HCT116 (cell line): ENCODE data around the gene ARHGEF38. TPM values are rescaled to one million over a fixed set of nuclear protein-coding genes. Genes with fewer than 3 reads are reported as not detected.

Experiments used
- ATAC-seq: fragments of 200-7000 bp; cut with Tn5 transposase; 2 replicates; pipeline ENCODE4 v1.9.1; 2020; ENCODE audit warnings: mild to moderate bottlenecking, moderate library complexity
- BruUV-seq: library from RNA; stranded (reverse); fragments of 400-500 nt; replicated peaks from 2 replicates; lab custom pipeline; 2021; lab: Mats Ljungman, UMichigan
- CTCF ChIA-PET: fragments of 300-600 bp; sonication (Branson Sonifier 250); formaldehyde crosslinking; loops from one replicate; lab custom pipeline; 2021; ENCODE audit warnings: antibody characterized with exemption; lab: Charles Lee
- POLR2A ChIA-PET: fragments of 300-600, 350-600 bp; sonication (Branson Sonifier 250); formaldehyde crosslinking; loops from one replicate; lab custom pipeline; 2021; ENCODE audit warnings: antibody characterized with exemption; lab: Charles Lee
- RAD21 ChIA-PET, 2 experiments: fragments of 300-600 bp; sonication (Branson Sonifier 250); formaldehyde crosslinking; loops; one replicate each; lab custom pipeline; 2023; ENCODE audit warnings: low total read pairs in 2 of 2; ENCODE audit not compliant: uncharacterized antibody in 2 of 2, unreplicated experiment in 2 of 2, low non-redundant PET in 1 of 2; lab: Charles Lee
- DNase-seq: peaks from one replicate; pipeline ENCODE4 v3.0.0-alpha.2; 2010; ENCODE audit warnings: low read depth, low spot score
- H2AFZ ChIP-seq: fragments of 200-600 bp; shearing (Covaris generic), sonication (generic); 2 replicates; pipeline ENCODE4 v1.6.1; 2017; ENCODE audit warnings: low read depth, mixed run types, mixed read lengths, antibody characterized with exemption, low read length; ENCODE audit not compliant: poor library complexity, severe bottlenecking
- H3K27ac ChIP-seq: 2 replicates; pipeline ENCODE4 v1.5.1; 2012; ENCODE audit warnings: low read depth, low read length
- H3K27me3 ChIP-seq: fragments of 200-600 bp; sonication (generic); 2 replicates; pipeline ENCODE4 v1.6.1; 2016; ENCODE audit warnings: mixed run types, low read length, mixed read lengths; ENCODE audit not compliant: insufficient read depth
- H3K36me3 ChIP-seq, 2 experiments: fragments of 200-500 bp in 1 of 2; fragments of 200-600 bp in 1 of 2; sonication (Bioruptor generic) in 1 of 2; sonication (generic) in 1 of 2; 2 replicates each; pipeline versions ENCODE4 v1.5.1 to v1.6.1; 2014 to 2016; ENCODE audit warnings: low read length in 2 of 2, inconsistent platforms in 1 of 2, mixed read lengths in 1 of 2, mixed run types in 1 of 2; ENCODE audit not compliant: insufficient read depth in 2 of 2, control insufficient read depth in 1 of 2
- H3K4me1 ChIP-seq, 2 experiments: fragments of 200-600 bp in 1 of 2; sonication (generic) in 1 of 2; 2 replicates each; pipeline versions ENCODE4 v1.5.1 to v1.6.1; 2012 to 2017; ENCODE audit warnings: low read length in 2 of 2, inconsistent platforms in 1 of 2, mild to moderate bottlenecking in 1 of 2, mixed read lengths in 1 of 2, mixed run types in 1 of 2, moderate library complexity in 1 of 2; ENCODE audit not compliant: insufficient read depth in 2 of 2, control insufficient read depth in 1 of 2
- H3K4me2 ChIP-seq: fragments of 200-600 bp; sonication (generic); 2 replicates; pipeline ENCODE4 v1.6.1; 2017; ENCODE audit warnings: mixed run types, low read length, mixed read lengths
- H3K4me3 ChIP-seq, 2 experiments: fragments of 200-600 bp in 1 of 2; sonication (generic) in 1 of 2; replicated peaks in 1 of 2; 2 replicates each; pipeline ENCODE4 v1.5.1; 2011 to 2016; ENCODE audit warnings: low read length in 2 of 2, control low read depth in 1 of 2, low read depth in 1 of 2, mild to moderate bottlenecking in 1 of 2, mixed read lengths in 1 of 2, mixed run types in 1 of 2
- H3K79me2 ChIP-seq: fragments of 200-600 bp; sonication (generic); 2 replicates; pipeline ENCODE4 v1.6.1; 2017; ENCODE audit warnings: mild to moderate bottlenecking, mixed run types, low read length, moderate library complexity, mixed read lengths; ENCODE audit not compliant: insufficient read depth
- H3K9ac ChIP-seq: fragments of 200-600 bp; sonication (generic); 2 replicates; pipeline ENCODE4 v1.6.1; 2016; ENCODE audit warnings: low read length, mixed read lengths
- H3K9me2 ChIP-seq: fragments of 200-600 bp; sonication (generic), shearing (Covaris generic); 2 replicates; pipeline ENCODE4 v1.6.1; 2017; ENCODE audit warnings: mixed run types, mild to moderate bottlenecking, moderate library complexity; ENCODE audit not compliant: insufficient read depth
- H3K9me3 ChIP-seq, 2 experiments: fragments of 200-500 bp in 1 of 2; fragments of 200-600 bp in 1 of 2; sonication (Bioruptor generic) in 1 of 2; sonication (generic) in 1 of 2; 2 replicates each; pipeline ENCODE4 v1.6.1; 2014 to 2017; ENCODE audit warnings: low read length in 2 of 2, mixed read lengths in 2 of 2, inconsistent platforms in 1 of 2, low read depth in 1 of 2, mild to moderate bottlenecking in 1 of 2, mixed run types in 1 of 2, moderate library complexity in 1 of 2; ENCODE audit not compliant: control insufficient read depth in 1 of 2, insufficient read depth in 1 of 2
- H4K20me1 ChIP-seq: fragments of 200-600 bp; sonication (generic), shearing (Covaris generic); 2 replicates; pipeline ENCODE4 v1.6.1; 2017; ENCODE audit warnings: mixed run types, mild to moderate bottlenecking, moderate library complexity; ENCODE audit not compliant: insufficient read depth
- CBX3 ChIP-seq: IDR thresholded peaks from 2 replicates; pipeline ENCODE4 v1.6.1; 2012; ENCODE audit warnings: low read depth
- CEBPB ChIP-seq: IDR thresholded peaks from 2 replicates; pipeline ENCODE4 v1.6.1; 2012; ENCODE audit warnings: low read depth
- EGR1 ChIP-seq: IDR thresholded peaks from 2 replicates; pipeline ENCODE4 v1.6.1; 2012; ENCODE audit warnings: low read depth
- ELF1 ChIP-seq: IDR thresholded peaks from 2 replicates; pipeline ENCODE4 v1.6.1; 2012; ENCODE audit warnings: low read depth, borderline replicate concordance
- EZH2 ChIP-seq: fragments of 200-600 bp; sonication (generic); IDR thresholded peaks from 2 replicates; pipeline ENCODE4 v1.6.1; 2017; ENCODE audit warnings: antibody characterized with exemption, mixed run types
- EZH2phosphoT487 ChIP-seq: fragments of 200-600 bp; IDR thresholded peaks from 2 replicates; pipeline ENCODE4 v1.6.1; 2018; ENCODE audit warnings: antibody characterized with exemption, borderline replicate concordance
- FOSL1 ChIP-seq: IDR thresholded peaks from 2 replicates; pipeline ENCODE4 v1.6.1; 2012; ENCODE audit warnings: low read depth
- MAX ChIP-seq: IDR thresholded peaks from 2 replicates; pipeline ENCODE4 v1.6.1; 2012
- POLR2A ChIP-seq: IDR thresholded peaks from 2 replicates; pipeline ENCODE4 v1.7.0; 2011; ENCODE audit warnings: borderline replicate concordance; ENCODE audit not compliant: insufficient read depth, insufficient read length; ENCODE audit errors: extremely low read depth
- RAD21 ChIP-seq: IDR thresholded peaks from 2 replicates; pipeline ENCODE4 v1.6.1; 2012; ENCODE audit warnings: low read depth, mild to moderate bottlenecking
- REST ChIP-seq: IDR thresholded peaks from 2 replicates; pipeline ENCODE4 v1.6.1; 2012; ENCODE audit warnings: low read depth
- SIN3A ChIP-seq: IDR thresholded peaks from 2 replicates; pipeline ENCODE4 v1.6.1; 2012; ENCODE audit warnings: low read depth
- SP1 ChIP-seq: IDR thresholded peaks from 2 replicates; pipeline ENCODE4 v1.6.1; 2012; ENCODE audit warnings: low read depth
- SRF ChIP-seq: IDR thresholded peaks from 2 replicates; pipeline ENCODE4 v1.6.1; 2012; ENCODE audit warnings: low read depth
- TCF7L2 ChIP-seq: IDR thresholded peaks from 2 replicates; pipeline ENCODE4 v1.7.0; 2011; ENCODE audit warnings: borderline replicate concordance, inconsistent platforms; ENCODE audit not compliant: insufficient read depth, insufficient read length; ENCODE audit errors: extremely low read depth
- YY1 ChIP-seq: IDR thresholded peaks from 2 replicates; pipeline ENCODE4 v1.6.1; 2011; ENCODE audit warnings: low read length, low read depth, moderate library complexity, mild to moderate bottlenecking; ENCODE audit not compliant: insufficient replicate concordance; ENCODE audit errors: extremely low read depth
- ZBTB33 ChIP-seq: IDR thresholded peaks from 2 replicates; pipeline ENCODE4 v1.6.1; 2011; ENCODE audit warnings: mild to moderate bottlenecking, low read length, moderate library complexity; ENCODE audit not compliant: insufficient replicate concordance; ENCODE audit errors: extremely low read depth
- intact Hi-C: fragments of 100-400 bp; cut with micrococcal nuclease; formaldehyde crosslinking; loops from 2 replicates; pipeline ENCODE4 v1.10.0; 2022
- total RNA-seq: library from RNA; stranded (reverse); gene quantifications from one replicate; pipeline ENCODE4 v1.2.1, GENCODE V29; 2021; ENCODE audit not compliant: unreplicated experiment

Gene ARHGEF38
- total RNA-seq, 1 experiment from 2014 or later, result not detected

GRCh38 chr4:105558277-105558676 is 5.9 kb downstream of the ARHGEF38 start:
- no peak for ATAC-seq
- ChIA-PET CTCF (no interaction called here), RAD21 (no interaction called here), POLR2A (no interaction called here)
- Histone ChIP-seq H3K9me3 (no peaks in the 10 kb centered on the region), H3K4me2 (no peak overlapping the region), H4K20me1 (no peaks in the 10 kb centered on the region), H3K9me2 (no peaks in the 10 kb centered on the region), H3K36me3 (no peaks in the 10 kb centered on the region), H3K4me1 (no peaks in the 10 kb centered on the region), H3K79me2 (no peaks in the 10 kb centered on the region), H3K27me3 (no peaks in the 10 kb centered on the region), H2AFZ (no peak overlapping the region), H3K9ac (no peak overlapping the region), H3K27ac (no peak overlapping the region), H3K4me3 (no peak overlapping the region)
- TF ChIP-seq FOSL1, result no peak
- TF ChIP-seq YY1, result no peak
- TF ChIP-seq MAX, result no peak
- no peak for TF ChIP-seq EGR1
- no peak for TF ChIP-seq RAD21
- no peak for TF ChIP-seq SRF
- no peak for TF ChIP-seq CBX3
- no peak for TF ChIP-seq ELF1
- TF ChIP-seq EZH2phosphoT487, result no peak
- TF ChIP-seq TCF7L2, result no peak
- no peak for TF ChIP-seq CEBPB
- no peak for TF ChIP-seq SP1
- TF ChIP-seq SIN3A, result no peak
- TF ChIP-seq POLR2A, result no peak
- no peak for TF ChIP-seq EZH2
- TF ChIP-seq ZBTB33, result no peak
- no peak for TF ChIP-seq REST
- intact Hi-C loops, result no loop called here
- no peak for DNase-seq
- no TSS peak for BruUV-seq
